SK-N-SH (cell line): ENCODE measurements around the gene IL10RA. TPM values are rescaled to one million over a fixed set of nuclear protein-coding genes. Genes with fewer than 3 reads are reported as not detected.

Experiments used
- CTCF ChIA-PET: fragments of 300-600, 350-600 bp; formaldehyde crosslinking; extraction: SDS; loops from one replicate; lab custom pipeline; 2021; lab: Yijun Ruan, JAX
- POLR2A ChIA-PET: fragments of 350-600 bp; sonication (Branson Sonifier 250); formaldehyde crosslinking; extraction: SDS; loops from one replicate; lab custom pipeline; 2020; ENCODE audit warnings: antibody characterized with exemption, inconsistent platforms; lab: Yijun Ruan, JAX
- DNase-seq: peaks from one replicate; pipeline ENCODE4 v3.0.0; 2012
- H2AFZ ChIP-seq: fragments of 200-600 bp; sonication (generic); 2 replicates; pipeline ENCODE4 v1.8.1; 2016; ENCODE audit warnings: antibody characterized with exemption, mild to moderate bottlenecking, low read depth
- H3F3A ChIP-seq: fragments of 200-600 bp; sonication (generic); replicated peaks from 2 replicates; pipeline ENCODE3; 2016; ENCODE audit warnings: antibody characterized with exemption, mild to moderate bottlenecking; ENCODE audit not compliant: insufficient read depth
- H3K27ac ChIP-seq, 2 experiments: fragments of 200-500 bp in 1 of 2; fragments of 200-600 bp in 1 of 2; sonication (Bioruptor generic) in 1 of 2; sonication (generic), shearing (Covaris generic) in 1 of 2; 2 replicates each; pipeline versions ENCODE4 v1.5.1 to v1.6.1; 2014 to 2016; ENCODE audit warnings: low read depth in 2 of 2, inconsistent platforms in 1 of 2, low read length in 1 of 2, mild to moderate bottlenecking in 1 of 2, mixed read lengths in 1 of 2
- H3K27me3 ChIP-seq: fragments of 200-600 bp; sonication (generic), shearing (Covaris generic); 2 replicates; pipeline ENCODE4 v1.6.1; 2016; ENCODE audit warnings: mixed run types; ENCODE audit not compliant: insufficient read depth
- H3K36me3 ChIP-seq, 2 experiments: fragments of 200-500 bp in 1 of 2; fragments of 200-600 bp in 1 of 2; sonication (Bioruptor generic) in 1 of 2; sonication (generic) in 1 of 2; replicated peaks in 1 of 2; 2 replicates each; pipeline versions ENCODE3 to v1.5.1; 2014 to 2016; ENCODE audit warnings: low read length in 1 of 2, mild to moderate bottlenecking in 1 of 2; ENCODE audit not compliant: insufficient read depth in 2 of 2, control insufficient read depth in 1 of 2
- H3K4me1 ChIP-seq, 2 experiments: fragments of 200-500 bp in 1 of 2; fragments of 200-600 bp in 1 of 2; sonication (Bioruptor generic) in 1 of 2; sonication (generic), shearing (Covaris generic) in 1 of 2; 2 replicates each; pipeline versions ENCODE4 v1.5.1 to v1.6.1; 2014 to 2016; ENCODE audit warnings: low read depth in 1 of 2, low read length in 1 of 2, mixed run types in 1 of 2; ENCODE audit not compliant: insufficient read depth in 2 of 2, control insufficient read depth in 1 of 2
- H3K4me2 ChIP-seq: fragments of 200-600 bp; sonication (generic), shearing (Covaris generic); 2 replicates; pipeline ENCODE4 v1.6.1; 2017; ENCODE audit warnings: mixed run types
- H3K4me3 ChIP-seq, 2 experiments: fragments of 200-500 bp in 1 of 2; fragments of 200-600 bp in 1 of 2; sonication (Bioruptor generic) in 1 of 2; sonication (generic), shearing (Covaris generic) in 1 of 2; 2 replicates each; pipeline versions ENCODE4 v1.5.1 to v1.8.1; 2014 to 2016; ENCODE audit warnings: low read depth in 2 of 2, inconsistent platforms in 1 of 2, low read length in 1 of 2, mild to moderate bottlenecking in 1 of 2, mixed read lengths in 1 of 2, moderate library complexity in 1 of 2
- H3K79me2 ChIP-seq: fragments of 200-600 bp; sonication (generic); 2 replicates; pipeline ENCODE4 v1.8.1; 2017; ENCODE audit warnings: mild to moderate bottlenecking; ENCODE audit not compliant: insufficient read depth
- H3K9ac ChIP-seq: fragments of 200-600 bp; sonication (generic); 2 replicates; pipeline ENCODE4 v1.6.1; 2017; ENCODE audit warnings: mixed run types
- H3K9me2 ChIP-seq: fragments of 200-600 bp; sonication (generic); 2 replicates; pipeline ENCODE4 v1.6.1; 2017; ENCODE audit warnings: mixed run types
- H3K9me3 ChIP-seq: fragments of 200-600 bp; sonication (generic); 2 replicates; pipeline ENCODE4 v1.6.1; 2017; ENCODE audit warnings: mixed run types, mild to moderate bottlenecking, moderate library complexity
- H4K20me1 ChIP-seq: fragments of 200-600 bp; sonication (generic); 2 replicates; pipeline ENCODE4 v1.6.1; 2017; ENCODE audit warnings: mild to moderate bottlenecking, mixed run types; ENCODE audit not compliant: insufficient read depth
- CHD2 ChIP-seq: fragments of 150-350 bp; IDR thresholded peaks from 2 replicates; pipeline ENCODE4 v1.6.1; 2018; ENCODE audit warnings: low read length; ENCODE audit not compliant: partially characterized antibody
- CTCF ChIP-seq: fragments of 200-600 bp; sonication (generic); IDR thresholded peaks from 2 replicates; pipeline ENCODE4 v1.6.1; 2017; ENCODE audit warnings: antibody characterized with exemption, mild to moderate bottlenecking, moderate library complexity
- ELF1 ChIP-seq: IDR thresholded peaks from 2 replicates; pipeline ENCODE4 v1.4.0; 2012
- EP300 ChIP-seq, 2 experiments: IDR thresholded peaks; 2 replicates each; pipeline versions ENCODE4 v1.4.0 to v1.6.1; 2012; ENCODE audit warnings: borderline replicate concordance in 1 of 2, low read depth in 1 of 2, low read length in 1 of 2
- EZH2phosphoT487 ChIP-seq: fragments of 200-600 bp; sonication (generic); IDR thresholded peaks from 2 replicates; pipeline ENCODE4 v1.6.1; 2017; ENCODE audit warnings: low read depth, mixed run types, mild to moderate bottlenecking, antibody characterized with exemption, moderate library complexity, borderline replicate concordance
- FOSL2 ChIP-seq: IDR thresholded peaks from 2 replicates; pipeline ENCODE4 v1.4.0; 2012; ENCODE audit warnings: low read depth, mild to moderate bottlenecking, moderate library complexity, borderline replicate concordance
- FOXM1 ChIP-seq: IDR thresholded peaks from 2 replicates; pipeline ENCODE4 v1.4.0; 2012; ENCODE audit warnings: low read depth, mild to moderate bottlenecking
- GABPA ChIP-seq: IDR thresholded peaks from 2 replicates; pipeline ENCODE4 v1.4.0; 2012; ENCODE audit warnings: low read depth, mild to moderate bottlenecking
- IRF3 ChIP-seq: fragments of 150-350 bp; IDR thresholded peaks from 2 replicates; pipeline ENCODE4 v1.6.1; 2016; ENCODE audit warnings: mild to moderate bottlenecking, low read depth, low read length
- MEF2A ChIP-seq: IDR thresholded peaks from 2 replicates; pipeline ENCODE4 v1.4.0; 2012; ENCODE audit warnings: low read depth, borderline replicate concordance
- NRF1 ChIP-seq: IDR thresholded peaks from 2 replicates; pipeline ENCODE4 v1.6.1; 2012; ENCODE audit warnings: low read depth, mild to moderate bottlenecking, low read length
- PBX3 ChIP-seq: IDR thresholded peaks from 2 replicates; pipeline ENCODE4; 2012
- POLR2AphosphoS5 ChIP-seq: IDR thresholded peaks from 2 replicates; pipeline ENCODE4 v1.6.1; 2012; ENCODE audit warnings: low read depth, low read length
- REST ChIP-seq: IDR thresholded peaks from 2 replicates; pipeline ENCODE4 v1.6.1; 2012; ENCODE audit warnings: mild to moderate bottlenecking, low read depth, low read length, moderate library complexity
- RFX5 ChIP-seq: IDR thresholded peaks from 2 replicates; pipeline ENCODE4 v1.6.1; 2012; ENCODE audit warnings: mild to moderate bottlenecking, improper control_type of control experiment, low read length
- SIN3A ChIP-seq: IDR thresholded peaks from 2 replicates; pipeline ENCODE4 v1.6.1; 2012; ENCODE audit warnings: low read depth, mild to moderate bottlenecking, low read length, moderate library complexity, borderline replicate concordance
- TCF12 ChIP-seq: IDR thresholded peaks from 2 replicates; pipeline ENCODE4 v1.4.0; 2012
- TEAD4 ChIP-seq: IDR thresholded peaks from 2 replicates; pipeline ENCODE4 v1.4.0; 2012; ENCODE audit warnings: mild to moderate bottlenecking, borderline replicate concordance; ENCODE audit not compliant: insufficient read depth
- USF1 ChIP-seq: IDR thresholded peaks from 2 replicates; pipeline ENCODE4 v1.4.0; 2012; ENCODE audit warnings: low read depth, borderline replicate concordance
- ZBTB33 ChIP-seq: IDR thresholded peaks from 2 replicates; pipeline ENCODE4 v1.4.0; 2012; ENCODE audit warnings: low read depth, borderline replicate concordance
- WGBS: methylation state at CpG from one replicate; pipeline ENCODE4 v1.1.6; 2017; ENCODE audit warnings: low lambda C conversion rate; 5-methylcytosine and 5-hydroxymethylcytosine counted together
- polyA plus RNA-seq, 3 experiments: library from polyadenylated mRNA; depleted of rRNA; stranded (reverse); fragments of >200 nt; gene quantifications; 2 replicates each; pipeline ENCODE4 v1.2.3, GENCODE V29; 2012

Gene IL10RA
- polyA plus RNA-seq, 1 of the 3 experiments (the other 2 are of a cell fraction), result not detected

GRCh38 chr11:117969160-117969991 lies 16.8 kb upstream of the IL10RA start:
- Histone ChIP-seq H3K9me3 (no peaks in the 10 kb centered on the region), H3K4me3 (no peak overlapping the region), H3K79me2 (no peaks in the 10 kb centered on the region), H3K9ac (no peak overlapping the region), H3K9me2 (no peaks in the 10 kb centered on the region), H3K27me3 (no peaks in the 10 kb centered on the region; the same call in 1 of the 2 replicates), H3K4me2 (no peak overlapping the region), H2AFZ (no peak overlapping the region), H4K20me1 (no peaks in the 10 kb centered on the region), H3K36me3 (no peaks in the 10 kb centered on the region), H3K4me1 (no peaks in the 10 kb centered on the region), H3K27ac (no peak overlapping the region), H3F3A (no peaks in the 10 kb centered on the region)
- TF ChIP-seq SIN3A (no peak), GABPA (no peak), CHD2 (no peak), USF1 (no peak), TCF12 (no peak), IRF3 (no peak), REST (no peak), EP300 (IDR thresholded peaks at IDR 0.05; ENCODE audit: borderline replicate concordance in 1 of 2, low read depth in 1 of 2, low read length in 1 of 2) (no peak), MEF2A (no peak), EZH2phosphoT487 (no peak), PBX3 (no peak), TEAD4 (no peak), FOXM1 (no peak), CTCF (no peak), FOSL2 (no peak), RFX5 (no peak), ELF1 (no peak), NRF1 (no peak), ZBTB33 (no peak), POLR2AphosphoS5 (no peak)
- no peak for DNase-seq
- 46% methylated on average over 5 of the region's 5 CpGs for WGBS
- CTCF ChIA-PET, result interaction anchor here (0.6 to 1.4 kb wide), 2 partner anchors 23 to 84 kb away, joined by 3 read pairs; no protein-coding TSS in a partner anchor
- POLR2A ChIA-PET, result no interaction called here
